HEK293 (cell line): ENCODE results near the gene CNTNAP4.

Source experiments
- CTCF ChIA-PET: fragments of 350-600 bp; formaldehyde crosslinking; extraction: SDS; loops from one replicate; lab custom pipeline; 2021; ENCODE audit warnings: antibody characterized with exemption; lab: Yijun Ruan, JAX
- POLR2A ChIA-PET: fragments of 300-600 bp; formaldehyde crosslinking; extraction: SDS; loops from one replicate; lab custom pipeline; 2020; ENCODE audit warnings: antibody characterized with exemption, inconsistent platforms; lab: Yijun Ruan, JAX
- H3K27ac ChIP-seq: fragments of 200-500 bp; sonication (Bioruptor generic); 2 replicates; pipeline ENCODE4 v1.5.1; 2014; ENCODE audit warnings: low read depth, low read length, control low read depth, inconsistent platforms; ENCODE audit errors: extremely low read depth
- H3K36me3 ChIP-seq, 2 experiments: fragments of 200-500 bp in 1 of 2; sonication (Bioruptor generic) in 1 of 2; 1 replicate in 1 of 2; 2 replicates in 1 of 2; pipeline ENCODE4 v1.5.1; 2014 to 2017; ENCODE audit warnings: inconsistent platforms in 2 of 2, low read length in 2 of 2; ENCODE audit not compliant: control insufficient read depth in 2 of 2, insufficient read depth in 1 of 2
- H3K4me1 ChIP-seq: fragments of 200-500 bp; sonication (Bioruptor generic); 2 replicates; pipeline ENCODE4 v1.5.1; 2014; ENCODE audit warnings: mild to moderate bottlenecking, low read length, inconsistent platforms; ENCODE audit not compliant: control insufficient read depth, insufficient read depth
- H3K4me3 ChIP-seq: 2 replicates; pipeline ENCODE4 v1.5.1; 2011; ENCODE audit warnings: low read depth, mild to moderate bottlenecking, control low read depth, low read length, moderate library complexity
- H3K9me3 ChIP-seq: fragments of 200-500 bp; sonication (Bioruptor generic); 2 replicates; pipeline ENCODE4 v1.5.1; 2014; ENCODE audit warnings: low read depth, low read length, inconsistent platforms; ENCODE audit not compliant: control insufficient read depth, insufficient read depth
- BCL11B ChIP-seq: fragments of 450-650 bp; formaldehyde crosslinking; IDR thresholded peaks from 2 replicates; pipeline ENCODE4 v1.5.1; 2016; ENCODE audit warnings: low read depth, missing biosample characterization, missing genetic modification characterization
- GFI1B ChIP-seq: fragments of 450-650 bp; formaldehyde crosslinking; IDR thresholded peaks from 2 replicates; pipeline ENCODE4 v1.5.1; 2016; ENCODE audit warnings: missing biosample characterization, missing genetic modification characterization
- MEIS1 ChIP-seq: sonication (generic); formaldehyde crosslinking; IDR thresholded peaks from 2 replicates; pipeline ENCODE4 v1.8.1; 2022; ENCODE audit warnings: missing genetic modification reagents, mild to moderate bottlenecking, borderline replicate concordance
- MYNN ChIP-seq: fragments of 450-650 bp; formaldehyde crosslinking; IDR thresholded peaks from 2 replicates; pipeline ENCODE4 v1.5.1; 2016; ENCODE audit warnings: missing biosample characterization, missing genetic modification characterization, borderline replicate concordance
- ZNF112 ChIP-seq: fragments of 450-650 bp; formaldehyde crosslinking; IDR thresholded peaks from 2 replicates; pipeline ENCODE4 v1.5.0; 2017; ENCODE audit warnings: missing biosample characterization, missing genetic modification characterization
- ZNF292 ChIP-seq: fragments of 450-650 bp; formaldehyde crosslinking; IDR thresholded peaks from 2 replicates; pipeline ENCODE4 v1.5.1; 2016; ENCODE audit warnings: low read depth, missing biosample characterization, missing genetic modification characterization, borderline replicate concordance
- ZNF324 ChIP-seq: fragments of 450-650 bp; formaldehyde crosslinking; IDR thresholded peaks from 2 replicates; pipeline ENCODE4 v1.5.1; 2016; ENCODE audit warnings: missing biosample characterization, missing genetic modification characterization
- ZNF37A ChIP-seq: fragments of 450-650 bp; IDR thresholded peaks from 2 replicates; pipeline ENCODE4 v1.5.1; 2018; ENCODE audit warnings: missing biosample characterization, missing genetic modification characterization
- ZNF433 ChIP-seq: fragments of 450-650 bp; formaldehyde crosslinking; IDR thresholded peaks from 2 replicates; pipeline ENCODE4 v1.5.1; 2016; ENCODE audit warnings: missing biosample characterization, missing genetic modification characterization, low read depth
- ZNF510 ChIP-seq: fragments of 450-650 bp; formaldehyde crosslinking; IDR thresholded peaks from 2 replicates; pipeline ENCODE4 v1.5.1; 2018; ENCODE audit warnings: mild to moderate bottlenecking, missing genetic modification characterization, missing biosample characterization; ENCODE audit not compliant: insufficient replicate concordance
- ZNF664 ChIP-seq: fragments of 450-650 bp; formaldehyde crosslinking; IDR thresholded peaks from 2 replicates; pipeline ENCODE4 v1.5.1; 2016; ENCODE audit warnings: missing biosample characterization, missing genetic modification characterization
- TF ChIP-seq, protein P1 (sequence below): sonication (generic); formaldehyde crosslinking; IDR thresholded peaks from 2 replicates; pipeline ENCODE4 v1.8.1; 2022; ENCODE audit warnings: mild to moderate bottlenecking, moderate library complexity, missing genetic modification reagents
- TF ChIP-seq, protein P2 (sequence below): fragments of 450-650 bp; formaldehyde crosslinking; IDR thresholded peaks from 2 replicates; pipeline ENCODE4 v1.5.1; 2016; ENCODE audit warnings: missing biosample characterization, missing genetic modification characterization, low read depth
- TF ChIP-seq, protein P3 (sequence below): fragments of 450-650 bp; formaldehyde crosslinking; IDR thresholded peaks from 2 replicates; pipeline ENCODE4 v1.5.1; 2017; ENCODE audit warnings: missing biosample characterization, missing genetic modification characterization
- TF ChIP-seq, protein P4 (sequence below): fragments of 450-650 bp; formaldehyde crosslinking; IDR thresholded peaks from 2 replicates; pipeline ENCODE4 v1.5.1; 2016; ENCODE audit warnings: missing biosample characterization, missing genetic modification characterization, low read depth
- TF ChIP-seq, protein P5 (sequence below): fragments of 450-650 bp; formaldehyde crosslinking; IDR thresholded peaks from 2 replicates; pipeline ENCODE4 v1.5.1; 2016; ENCODE audit warnings: missing biosample characterization, missing genetic modification characterization

Gene CNTNAP4

DNA sequence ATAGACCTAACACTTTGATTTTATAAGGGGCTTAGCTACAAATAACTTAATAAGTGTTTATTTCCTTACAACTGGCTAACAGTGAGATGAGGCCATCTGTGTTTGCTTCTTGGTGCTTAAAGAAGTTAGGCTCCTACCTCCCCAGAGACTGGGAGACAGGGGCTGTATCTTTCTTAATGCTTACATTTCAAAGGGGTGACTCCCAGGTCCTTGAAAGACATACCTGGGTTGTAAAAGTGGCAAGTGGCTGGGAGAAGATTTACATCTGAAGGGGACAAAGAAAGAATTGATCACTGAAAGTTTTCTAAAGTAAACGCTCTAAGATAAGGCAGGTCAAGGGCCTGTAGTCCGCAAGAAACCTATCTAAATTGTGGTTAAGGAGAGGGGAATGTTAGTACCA, 196.8 kb downstream of the CNTNAP4 start:
- Histone ChIP-seq H3K36me3 (no peaks in the 10 kb centered on the region), H3K4me1 (no peaks in the 10 kb centered on the region), H3K9me3 (no peaks in the 10 kb centered on the region), H3K27ac (no peak overlapping the region), H3K4me3 (no peak overlapping the region)
- POLR2A ChIA-PET, result no interaction called here
- TF ChIP-seq ZNF292 (tag by site-specific recombination) (no peak), ZNF510 (tag by site-specific recombination) (no peak), MEIS1 (CRISPR knock-in tag) (no peak), BCL11B (tag by site-specific recombination) (no peak), GFI1B (tag by site-specific recombination) (no peak), ZNF37A (tag by site-specific recombination) (no peak), ZNF112 (tag by site-specific recombination) (no peak), ZNF324 (tag by site-specific recombination) (no peak), MYNN (tag by site-specific recombination) (no peak)
- TF ChIP-seq, protein P1, sequence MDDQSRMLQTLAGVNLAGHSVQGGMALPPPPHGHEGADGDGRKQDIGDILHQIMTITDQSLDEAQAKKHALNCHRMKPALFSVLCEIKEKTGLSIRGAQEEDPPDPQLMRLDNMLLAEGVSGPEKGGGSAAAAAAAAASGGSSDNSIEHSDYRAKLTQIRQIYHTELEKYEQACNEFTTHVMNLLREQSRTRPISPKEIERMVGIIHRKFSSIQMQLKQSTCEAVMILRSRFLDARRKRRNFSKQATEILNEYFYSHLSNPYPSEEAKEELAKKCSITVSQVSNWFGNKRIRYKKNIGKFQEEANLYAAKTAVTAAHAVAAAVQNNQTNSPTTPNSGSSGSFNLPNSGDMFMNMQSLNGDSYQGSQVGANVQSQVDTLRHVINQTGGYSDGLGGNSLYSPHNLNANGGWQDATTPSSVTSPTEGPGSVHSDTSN (CRISPR knock-in tag), result no peak
- TF ChIP-seq, protein P2, sequence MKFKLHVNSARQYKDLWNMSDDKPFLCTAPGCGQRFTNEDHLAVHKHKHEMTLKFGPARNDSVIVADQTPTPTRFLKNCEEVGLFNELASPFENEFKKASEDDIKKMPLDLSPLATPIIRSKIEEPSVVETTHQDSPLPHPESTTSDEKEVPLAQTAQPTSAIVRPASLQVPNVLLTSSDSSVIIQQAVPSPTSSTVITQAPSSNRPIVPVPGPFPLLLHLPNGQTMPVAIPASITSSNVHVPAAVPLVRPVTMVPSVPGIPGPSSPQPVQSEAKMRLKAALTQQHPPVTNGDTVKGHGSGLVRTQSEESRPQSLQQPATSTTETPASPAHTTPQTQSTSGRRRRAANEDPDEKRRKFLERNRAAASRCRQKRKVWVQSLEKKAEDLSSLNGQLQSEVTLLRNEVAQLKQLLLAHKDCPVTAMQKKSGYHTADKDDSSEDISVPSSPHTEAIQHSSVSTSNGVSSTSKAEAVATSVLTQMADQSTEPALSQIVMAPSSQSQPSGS, result no peak
- TF ChIP-seq, protein P3, sequence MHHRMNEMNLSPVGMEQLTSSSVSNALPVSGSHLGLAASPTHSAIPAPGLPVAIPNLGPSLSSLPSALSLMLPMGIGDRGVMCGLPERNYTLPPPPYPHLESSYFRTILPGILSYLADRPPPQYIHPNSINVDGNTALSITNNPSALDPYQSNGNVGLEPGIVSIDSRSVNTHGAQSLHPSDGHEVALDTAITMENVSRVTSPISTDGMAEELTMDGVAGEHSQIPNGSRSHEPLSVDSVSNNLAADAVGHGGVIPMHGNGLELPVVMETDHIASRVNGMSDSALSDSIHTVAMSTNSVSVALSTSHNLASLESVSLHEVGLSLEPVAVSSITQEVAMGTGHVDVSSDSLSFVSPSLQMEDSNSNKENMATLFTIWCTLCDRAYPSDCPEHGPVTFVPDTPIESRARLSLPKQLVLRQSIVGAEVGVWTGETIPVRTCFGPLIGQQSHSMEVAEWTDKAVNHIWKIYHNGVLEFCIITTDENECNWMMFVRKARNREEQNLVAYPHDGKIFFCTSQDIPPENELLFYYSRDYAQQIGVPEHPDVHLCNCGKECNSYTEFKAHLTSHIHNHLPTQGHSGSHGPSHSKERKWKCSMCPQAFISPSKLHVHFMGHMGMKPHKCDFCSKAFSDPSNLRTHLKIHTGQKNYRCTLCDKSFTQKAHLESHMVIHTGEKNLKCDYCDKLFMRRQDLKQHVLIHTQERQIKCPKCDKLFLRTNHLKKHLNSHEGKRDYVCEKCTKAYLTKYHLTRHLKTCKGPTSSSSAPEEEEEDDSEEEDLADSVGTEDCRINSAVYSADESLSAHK (tag by site-specific recombination), result no peak
- TF ChIP-seq, protein P4, sequence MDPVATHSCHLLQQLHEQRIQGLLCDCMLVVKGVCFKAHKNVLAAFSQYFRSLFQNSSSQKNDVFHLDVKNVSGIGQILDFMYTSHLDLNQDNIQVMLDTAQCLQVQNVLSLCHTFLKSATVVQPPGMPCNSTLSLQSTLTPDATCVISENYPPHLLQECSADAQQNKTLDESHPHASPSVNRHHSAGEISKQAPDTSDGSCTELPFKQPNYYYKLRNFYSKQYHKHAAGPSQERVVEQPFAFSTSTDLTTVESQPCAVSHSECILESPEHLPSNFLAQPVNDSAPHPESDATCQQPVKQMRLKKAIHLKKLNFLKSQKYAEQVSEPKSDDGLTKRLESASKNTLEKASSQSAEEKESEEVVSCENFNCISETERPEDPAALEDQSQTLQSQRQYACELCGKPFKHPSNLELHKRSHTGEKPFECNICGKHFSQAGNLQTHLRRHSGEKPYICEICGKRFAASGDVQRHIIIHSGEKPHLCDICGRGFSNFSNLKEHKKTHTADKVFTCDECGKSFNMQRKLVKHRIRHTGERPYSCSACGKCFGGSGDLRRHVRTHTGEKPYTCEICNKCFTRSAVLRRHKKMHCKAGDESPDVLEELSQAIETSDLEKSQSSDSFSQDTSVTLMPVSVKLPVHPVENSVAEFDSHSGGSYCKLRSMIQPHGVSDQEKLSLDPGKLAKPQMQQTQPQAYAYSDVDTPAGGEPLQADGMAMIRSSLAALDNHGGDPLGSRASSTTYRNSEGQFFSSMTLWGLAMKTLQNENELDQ (tag by site-specific recombination), result no peak
- TF ChIP-seq, protein P5, sequence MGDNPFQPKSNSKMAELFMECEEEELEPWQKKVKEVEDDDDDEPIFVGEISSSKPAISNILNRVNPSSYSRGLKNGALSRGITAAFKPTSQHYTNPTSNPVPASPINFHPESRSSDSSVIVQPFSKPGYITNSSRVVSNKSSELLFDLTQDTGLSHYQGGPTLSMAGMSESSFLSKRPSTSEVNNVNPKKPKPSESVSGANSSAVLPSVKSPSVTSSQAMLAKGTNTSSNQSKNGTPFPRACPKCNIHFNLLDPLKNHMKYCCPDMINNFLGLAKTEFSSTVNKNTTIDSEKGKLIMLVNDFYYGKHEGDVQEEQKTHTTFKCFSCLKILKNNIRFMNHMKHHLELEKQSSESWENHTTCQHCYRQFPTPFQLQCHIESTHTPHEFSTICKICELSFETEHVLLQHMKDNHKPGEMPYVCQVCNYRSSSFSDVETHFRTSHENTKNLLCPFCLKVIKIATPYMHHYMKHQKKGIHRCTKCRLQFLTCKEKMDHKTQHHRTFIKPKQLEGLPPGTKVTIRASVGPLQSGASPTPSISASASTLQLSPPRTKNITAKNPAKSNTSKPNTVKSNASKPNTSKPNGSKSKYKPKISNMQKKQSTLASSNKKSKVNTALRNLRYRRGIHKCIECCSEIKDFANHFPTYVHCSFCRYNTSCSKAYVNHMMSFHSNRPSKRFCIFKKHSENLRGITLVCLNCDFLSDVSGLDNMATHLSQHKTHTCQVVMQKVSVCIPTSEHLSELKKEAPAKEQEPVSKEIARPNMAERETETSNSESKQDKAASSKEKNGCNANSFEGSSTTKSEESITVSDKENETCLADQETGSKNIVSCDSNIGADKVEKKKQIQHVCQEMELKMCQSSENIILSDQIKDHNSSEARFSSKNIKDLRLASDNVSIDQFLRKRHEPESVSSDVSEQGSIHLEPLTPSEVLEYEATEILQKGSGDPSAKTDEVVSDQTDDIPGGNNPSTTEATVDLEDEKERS (tag by site-specific recombination), result no peak
- CTCF ChIA-PET, result no interaction called here

DNA sequence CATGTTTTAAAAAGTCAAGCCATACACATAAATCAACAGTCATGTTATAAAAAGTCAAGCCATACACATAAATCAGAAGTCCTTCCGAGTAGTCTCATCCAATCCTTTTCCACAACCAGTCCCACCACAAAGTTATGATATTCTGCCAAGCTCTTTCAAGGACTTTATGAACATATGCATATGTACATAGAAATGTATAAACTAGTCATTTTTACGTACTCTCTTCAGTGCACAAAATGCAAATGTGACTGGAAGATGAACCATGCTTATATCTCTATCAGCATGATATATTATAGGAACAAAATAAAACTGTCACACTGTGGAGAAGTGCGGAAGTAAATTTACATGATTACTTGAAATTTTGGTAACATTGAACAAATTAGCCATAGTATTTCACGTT, 200.9 kb downstream of the CNTNAP4 start:
- no peaks in the 10 kb centered on the region for H3K9me3 ChIP-seq
- H3K27ac ChIP-seq, result no peak overlapping the region
- ChIA-PET POLR2A (no interaction called here), CTCF (no interaction called here)
- no peaks in the 10 kb centered on the region for H3K4me1 ChIP-seq
- no peaks in the 10 kb centered on the region for H3K36me3 ChIP-seq
- no peak for TF ChIP-seq ZNF433
- TF ChIP-seq ZNF664, result no peak
- no peak overlapping the region for H3K4me3 ChIP-seq
